GM12874 (cell line): ENCODE data around the gene TMEM54.

ENCODE experiments used
- CTCF ChIP-seq: IDR thresholded peaks from 2 replicates; pipeline ENCODE4 v1.5.1; 2011; ENCODE audit warnings: low read depth, mild to moderate bottlenecking, control low read depth, low read length, moderate library complexity; ENCODE audit not compliant: insufficient read depth

TMEM54 gene

DNA sequence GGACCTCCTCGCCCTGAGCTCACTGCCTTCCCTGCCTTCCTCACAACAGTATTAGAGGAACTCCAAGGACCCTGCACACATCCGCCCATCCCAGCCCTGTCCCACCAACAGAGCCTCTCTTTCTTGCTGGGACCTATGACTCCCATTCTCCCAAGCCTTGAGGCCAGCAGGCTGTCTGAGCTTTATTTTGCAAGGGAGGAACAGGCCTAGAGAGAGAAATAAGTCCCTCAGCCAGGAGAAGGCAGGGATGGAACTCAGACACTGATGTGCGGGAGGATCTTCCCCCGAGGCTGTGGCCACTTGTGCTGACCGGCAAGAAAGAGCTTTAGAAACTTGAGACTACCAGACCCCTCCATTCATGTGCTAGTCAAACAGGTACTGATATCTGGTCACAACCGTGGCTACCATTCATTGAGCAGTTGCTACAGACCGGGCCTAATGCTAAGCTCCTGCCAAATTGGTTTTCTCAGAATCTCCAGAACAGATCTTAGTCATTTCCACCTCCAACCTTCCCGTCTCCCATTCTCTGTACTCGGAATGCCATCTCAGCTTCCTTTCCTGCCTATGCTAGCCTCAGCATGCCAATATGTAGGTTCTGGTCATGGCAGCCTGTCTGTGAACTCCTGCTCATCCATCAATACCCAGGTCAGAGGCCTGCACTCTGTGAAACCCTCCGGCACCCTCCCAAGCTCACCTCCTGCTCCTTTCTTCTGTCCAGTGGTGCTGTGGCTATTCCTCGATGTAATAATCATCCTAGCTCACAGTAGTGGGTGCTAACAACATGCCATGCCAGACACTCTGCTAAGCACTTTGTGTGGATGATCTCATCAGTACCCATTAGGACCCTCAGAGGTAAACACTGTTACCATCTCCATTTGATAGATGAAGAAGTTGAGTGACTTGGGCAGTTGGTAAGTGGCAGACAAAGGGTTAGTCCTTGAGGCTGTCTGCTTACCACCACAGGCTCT, 3.8 kb downstream of the TMEM54 start:
- no peak for TF ChIP-seq CTCF

DNA sequence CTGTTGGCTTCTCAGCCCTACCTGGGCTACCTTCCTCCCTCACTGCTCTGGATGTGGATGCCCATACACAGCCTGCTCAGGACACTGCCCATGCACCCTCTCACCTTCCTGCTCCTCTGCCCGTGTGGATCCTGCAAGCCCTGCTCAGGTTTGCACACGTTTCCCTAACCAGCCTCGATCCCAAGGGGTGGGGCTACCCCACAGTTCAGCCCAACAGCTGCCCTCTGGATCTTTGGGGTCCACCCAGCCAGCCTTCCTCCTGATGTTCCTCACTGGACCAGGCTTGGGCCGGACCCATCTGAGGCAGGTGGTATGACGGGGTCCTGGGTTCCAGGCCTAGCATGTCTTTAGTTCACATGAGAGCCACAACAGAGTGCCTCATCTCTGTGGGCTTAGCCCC, 4.7 kb downstream of the TMEM54 start:
- no peak for TF ChIP-seq CTCF

GRCh38 chr1:32895325-32896215, 5.6 kb downstream of the TMEM54 start:
- TF ChIP-seq CTCF = no peak

DNA sequence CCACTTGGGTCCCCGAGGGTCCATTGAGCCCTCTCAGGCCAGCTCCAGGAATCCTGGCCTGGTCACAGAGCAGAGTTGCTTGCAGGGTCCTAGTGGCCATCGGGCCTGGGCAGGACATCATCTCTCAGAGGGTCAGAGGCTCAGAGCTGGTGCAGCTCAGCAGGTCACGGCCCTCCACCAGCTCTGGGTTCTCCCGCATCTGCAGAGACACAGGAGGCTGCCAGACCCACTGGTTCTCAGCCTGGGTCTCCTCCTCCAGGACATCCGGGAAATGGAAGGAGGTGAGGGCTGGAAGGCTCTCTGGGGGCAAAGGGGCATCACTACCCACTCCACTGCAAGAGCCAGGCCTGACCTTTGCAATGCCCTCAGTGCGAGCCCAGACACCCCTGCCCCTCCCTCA, 6.5 kb downstream of the TMEM54 start:
- TF ChIP-seq CTCF = no peak

GRCh38 chr1:32894019-32894600, 7.1 kb downstream of the TMEM54 start:
- no peak for TF ChIP-seq CTCF

GRCh38 chr1:32893198-32894018, 7.8 kb downstream of the TMEM54 start:
- TF ChIP-seq CTCF = no peak
